KMS-11 (cell line): ENCODE results near the gene STBD1.
A peak's percentile ranks its signal among the peaks of the same experiment; 100 is the strongest.

Experiments
- H2AFZ ChIP-seq: fragments of 200-600 bp; sonication (generic); 2 replicates; pipeline ENCODE4 v1.6.1; 2016; ENCODE audit warnings: antibody characterized with exemption, mixed run types, low read depth
- H3K27ac ChIP-seq: fragments of 200-600 bp; sonication (generic); 2 replicates; pipeline ENCODE4 v1.6.1; 2016; ENCODE audit warnings: mild to moderate bottlenecking, mixed run types
- H3K27me3 ChIP-seq: fragments of 200-600 bp; sonication (generic); 2 replicates; pipeline ENCODE4 v1.6.1; 2017; ENCODE audit warnings: mild to moderate bottlenecking, low read depth, mixed run types, moderate library complexity; ENCODE audit not compliant: insufficient read depth
- H3K36me3 ChIP-seq: fragments of 200-600 bp; sonication (generic); 2 replicates; pipeline ENCODE4 v1.6.1; 2017; ENCODE audit warnings: mild to moderate bottlenecking, mixed run types; ENCODE audit not compliant: insufficient read depth
- H3K4me1 ChIP-seq: fragments of 200-600 bp; sonication (generic); 2 replicates; pipeline ENCODE4 v1.6.1; 2016; ENCODE audit warnings: mild to moderate bottlenecking, low read depth, mixed run types; ENCODE audit not compliant: poor library complexity, severe bottlenecking
- H3K4me2 ChIP-seq: fragments of 200-600 bp; sonication (generic); 2 replicates; pipeline ENCODE4 v1.7.0; 2016; ENCODE audit warnings: mild to moderate bottlenecking, mixed run types
- H3K4me3 ChIP-seq: fragments of 200-600 bp; sonication (generic); IDR thresholded peaks from 2 replicates; pipeline ENCODE4 v1.6.1; 2017; ENCODE audit warnings: low read depth, low read length, mixed read lengths; ENCODE audit not compliant: insufficient read depth
- H3K79me2 ChIP-seq: fragments of 200-600 bp; sonication (generic); 2 replicates; pipeline ENCODE4 v1.6.1; 2016; ENCODE audit warnings: low read depth, mixed run types; ENCODE audit not compliant: insufficient read depth
- H3K9ac ChIP-seq: fragments of 200-600 bp; sonication (generic); 2 replicates; pipeline ENCODE4 v1.6.1; 2016; ENCODE audit warnings: mild to moderate bottlenecking, mixed run types
- H4K20me1 ChIP-seq: fragments of 200-600 bp; sonication (generic); 2 replicates; pipeline ENCODE4 v1.6.1; 2016; ENCODE audit warnings: mild to moderate bottlenecking, mixed run types; ENCODE audit not compliant: insufficient read depth
- TF ChIP-seq, protein P1 (sequence below): fragments of 200-600 bp; sonication (generic); conservative IDR thresholded peaks from 2 replicates; pipeline ENCODE4 v1.6.1; 2017; ENCODE audit warnings: low read depth, mild to moderate bottlenecking, antibody characterized with exemption, low read length, moderate library complexity, mixed read lengths

STBD1 gene

DNA sequence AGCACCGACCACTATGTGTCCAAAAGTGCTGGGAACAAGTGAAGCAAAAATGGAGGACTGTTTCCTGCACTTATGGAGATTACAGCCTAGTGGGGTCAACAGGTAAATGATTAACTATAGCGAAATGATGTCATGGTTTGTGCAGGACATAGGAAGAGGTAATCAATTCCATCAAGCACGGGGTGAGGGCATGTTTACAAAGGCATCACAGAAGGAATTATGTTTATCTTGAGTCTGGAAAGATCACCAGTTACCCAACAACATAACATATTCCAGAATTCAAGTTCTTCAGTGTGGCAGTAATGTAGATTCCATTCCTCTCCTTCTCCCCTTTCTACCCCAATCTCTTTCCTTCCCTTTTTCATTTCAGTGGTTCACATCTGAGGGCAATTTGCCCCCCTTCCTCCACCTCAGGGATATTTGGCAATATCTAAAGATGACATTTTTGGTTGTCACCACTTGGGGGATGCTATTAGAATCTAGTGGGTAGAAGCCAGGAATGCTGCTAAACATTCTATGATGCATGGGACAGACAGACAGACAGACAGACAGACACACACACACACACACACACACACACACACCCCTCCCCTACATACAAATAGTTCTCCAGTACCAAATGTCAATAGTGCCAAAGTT, 30.9 kb upstream of the STBD1 start:
- Histone ChIP-seq H3K9ac (no peak overlapping the region), H3K4me2 (peak overlapping the region; percentile 75; the same call in 1 of the 2 replicates), H3K79me2 (no peaks in the 10 kb centered on the region), H4K20me1 (no peaks in the 10 kb centered on the region), H2AFZ (no peak overlapping the region), H3K27ac (no peak overlapping the region), H3K27me3 (no peaks in the 10 kb centered on the region), H3K4me3 (no peak overlapping the region), H3K36me3 (no peaks in the 10 kb centered on the region), H3K4me1 (peaks cover 51% of the 10 kb centered on the region)
- TF ChIP-seq, protein P1, sequence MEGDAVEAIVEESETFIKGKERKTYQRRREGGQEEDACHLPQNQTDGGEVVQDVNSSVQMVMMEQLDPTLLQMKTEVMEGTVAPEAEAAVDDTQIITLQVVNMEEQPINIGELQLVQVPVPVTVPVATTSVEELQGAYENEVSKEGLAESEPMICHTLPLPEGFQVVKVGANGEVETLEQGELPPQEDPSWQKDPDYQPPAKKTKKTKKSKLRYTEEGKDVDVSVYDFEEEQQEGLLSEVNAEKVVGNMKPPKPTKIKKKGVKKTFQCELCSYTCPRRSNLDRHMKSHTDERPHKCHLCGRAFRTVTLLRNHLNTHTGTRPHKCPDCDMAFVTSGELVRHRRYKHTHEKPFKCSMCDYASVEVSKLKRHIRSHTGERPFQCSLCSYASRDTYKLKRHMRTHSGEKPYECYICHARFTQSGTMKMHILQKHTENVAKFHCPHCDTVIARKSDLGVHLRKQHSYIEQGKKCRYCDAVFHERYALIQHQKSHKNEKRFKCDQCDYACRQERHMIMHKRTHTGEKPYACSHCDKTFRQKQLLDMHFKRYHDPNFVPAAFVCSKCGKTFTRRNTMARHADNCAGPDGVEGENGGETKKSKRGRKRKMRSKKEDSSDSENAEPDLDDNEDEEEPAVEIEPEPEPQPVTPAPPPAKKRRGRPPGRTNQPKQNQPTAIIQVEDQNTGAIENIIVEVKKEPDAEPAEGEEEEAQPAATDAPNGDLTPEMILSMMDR: no peak

DNA sequence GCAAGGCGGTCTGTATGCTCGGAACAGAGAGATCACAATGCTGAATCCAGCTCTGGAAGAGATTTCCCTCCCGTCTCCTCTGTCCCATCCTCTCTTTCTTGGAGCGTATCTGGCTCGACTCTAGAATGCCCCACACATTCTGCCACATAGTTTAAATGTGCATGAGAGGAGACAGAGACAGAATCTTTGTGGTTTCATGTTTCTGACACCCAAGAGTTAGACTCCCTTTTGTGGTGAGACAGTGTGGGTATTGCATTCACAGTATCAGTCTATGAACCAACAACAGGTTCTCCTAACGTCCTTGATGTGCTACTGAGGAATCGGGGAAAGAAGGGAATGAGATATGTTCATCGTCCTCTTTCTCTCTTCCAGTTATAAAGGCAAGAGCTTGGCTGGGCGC, 29.7 kb upstream of the STBD1 start:
- TF ChIP-seq, protein P1: no peak
- peak overlapping the region; percentile 63 for H2AFZ ChIP-seq
- H3K79me2 ChIP-seq: no peaks in the 10 kb centered on the region

DNA sequence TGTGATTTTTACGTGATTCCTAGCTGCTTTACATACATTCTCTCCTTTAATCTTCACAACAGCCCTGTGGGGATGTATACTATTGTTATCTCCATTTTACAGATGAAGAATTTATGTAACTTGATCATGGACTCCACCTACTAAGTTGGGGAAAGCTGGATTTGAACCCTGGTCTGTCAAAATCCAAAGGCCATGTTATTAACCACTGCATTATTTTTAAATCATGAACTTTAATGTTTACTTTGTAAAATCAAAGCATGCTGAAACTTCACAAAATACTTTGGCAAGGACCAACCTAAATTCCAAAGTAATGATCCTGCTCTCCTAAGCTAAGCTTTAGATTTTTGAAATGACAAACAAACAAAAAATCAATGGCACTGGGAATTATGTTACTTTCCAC, 28.9 kb upstream of the STBD1 start:
- Histone ChIP-seq H3K4me3 (no peak overlapping the region), H3K4me2 (peak overlapping the region; percentile 75), H3K27me3 (no peaks in the 10 kb centered on the region), H3K27ac (no peak overlapping the region), H4K20me1 (no peaks in the 10 kb centered on the region), H3K9ac (no peak overlapping the region), H3K79me2 (no peaks in the 10 kb centered on the region), H3K36me3 (no peaks in the 10 kb centered on the region), H3K4me1 (peaks cover 42% of the 10 kb centered on the region), H2AFZ (no peak overlapping the region)
- TF ChIP-seq, protein P1: no peak

More for the DNA sequence above, 29.7 kb upstream of the STBD1 start:
- Histone ChIP-seq H3K27ac (peak overlapping the region; percentile 49), H3K36me3 (no peaks in the 10 kb centered on the region), H3K4me1 (peaks cover 49% of the 10 kb centered on the region), H3K9ac (peak overlapping the region; percentile 4; the same call in 1 of the 2 replicates), H3K27me3 (no peaks in the 10 kb centered on the region), H3K4me2 (peak overlapping the region; percentile 75), H4K20me1 (no peaks in the 10 kb centered on the region), H3K4me3 (no peak overlapping the region)

DNA sequence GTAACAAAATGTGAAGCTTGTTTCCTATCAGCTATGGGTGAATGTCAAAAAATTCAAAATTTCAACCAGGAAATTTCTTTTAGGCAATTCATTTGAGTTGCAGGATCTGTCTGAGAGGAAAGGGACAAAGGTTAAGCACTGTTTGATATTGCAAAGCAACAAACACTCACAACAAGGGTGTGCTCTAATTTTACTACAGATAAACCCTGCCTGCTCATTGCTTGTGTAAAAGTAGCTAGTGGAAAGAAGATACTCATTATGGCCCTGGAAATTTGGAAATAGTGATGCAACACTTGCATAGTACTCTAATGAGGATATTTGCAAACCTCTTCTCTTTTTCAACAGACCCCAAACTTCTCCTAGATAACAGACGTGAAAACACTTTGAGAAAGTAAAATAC, 27.9 kb upstream of the STBD1 start:
- H3K4me3 ChIP-seq: no peak overlapping the region
- no peak overlapping the region for H3K9ac ChIP-seq
- H2AFZ ChIP-seq: no peak overlapping the region
- no peak overlapping the region for H3K27ac ChIP-seq
- no peaks in the 10 kb centered on the region for H3K36me3 ChIP-seq
- no peak overlapping the region for H3K4me2 ChIP-seq
- H3K4me1 ChIP-seq: peaks cover 42% of the 10 kb centered on the region
- H4K20me1 ChIP-seq: no peaks in the 10 kb centered on the region
- H3K27me3 ChIP-seq: no peaks in the 10 kb centered on the region
- TF ChIP-seq, protein P1: no peak
- no peaks in the 10 kb centered on the region for H3K79me2 ChIP-seq
